ENCODE measurements around the gene RBM5. TPM values are rescaled to one million over a fixed set of nuclear protein-coding genes. Genes with fewer than 3 reads are reported as not detected.
A peak's percentile ranks its signal among the peaks of the same experiment; 100 is the strongest.

The RBM5 gene
- total RNA-seq, 1 donor from 2014 or later: 152 TPM

- peak in 1 of 2 donors; percentile 39 for DNase-seq (ENCODE audit: low read depth in 2 of 2)
These were observed 49.8 kb downstream of the RBM5 start for GRCh38 chr3:50138266-50139200.

- no peak for DNase-seq (ENCODE audit: low read depth in 2 of 2)
These were observed 50.6 kb downstream of the RBM5 start for GRCh38 chr3:50139308-50139707.

GRCh38 chr3:50139718-50140423 is 51.2 kb downstream of the RBM5 start:
- no peak for DNase-seq (ENCODE audit: low read depth in 2 of 2)

- no peak for DNase-seq (ENCODE audit: low read depth in 2 of 2)
These were observed 52.3 kb downstream of the RBM5 start for GRCh38 chr3:50140990-50141389.

GRCh38 chr3:50146316-50146901 is 57.7 kb downstream of the RBM5 start:
- DNase-seq (ENCODE audit: low read depth in 2 of 2): no peak

GRCh38 chr3:50147016-50147415 is 58.3 kb downstream of the RBM5 start:
- no peak for DNase-seq (ENCODE audit: low read depth in 2 of 2)

- DNase-seq (ENCODE audit: low read depth in 2 of 2): no peak
These were observed 58.7 kb downstream of the RBM5 start for GRCh38 chr3:50147447-50147846.

GRCh38 chr3:50147861-50148260 is 59.1 kb downstream of the RBM5 start:
- DNase-seq (ENCODE audit: low read depth in 2 of 2): no peak

GRCh38 chr3:50150404-50150750 is 61.7 kb downstream of the RBM5 start:
- DNase-seq (ENCODE audit: low read depth in 2 of 2): no peak

GRCh38 chr3:50150863-50151686 is 62.4 kb downstream of the RBM5 start:
- no peak for DNase-seq (ENCODE audit: low read depth in 2 of 2)

GRCh38 chr3:50151728-50152127 is 63.0 kb downstream of the RBM5 start:
- DNase-seq (ENCODE audit: low read depth in 2 of 2): no peak

- DNase-seq (ENCODE audit: low read depth in 2 of 2): no peak
These were observed 65.2 kb downstream of the RBM5 start for GRCh38 chr3:50153782-50154475.

GRCh38 chr3:50154476-50154839 is 65.7 kb downstream of the RBM5 start:
- peak; percentile 42 to 55 for DNase-seq (ENCODE audit: low read depth in 2 of 2)

GRCh38 chr3:50154840-50155490 is 66.2 kb downstream of the RBM5 start, which contains the start of gene SEMA3F:
Gene SEMA3F (plus strand): TSS chr3:50155324. CDS start chr3:50159623, 4,299 bp downstream.
- peak; percentile 80 to 81 for DNase-seq (ENCODE audit: low read depth in 2 of 2)

GRCh38 chr3:50155491-50155878 is 66.8 kb downstream of the RBM5 start:
- no peak for DNase-seq (ENCODE audit: low read depth in 2 of 2)

- peak in 1 of 2 donors; percentile 37 for DNase-seq (ENCODE audit: low read depth in 2 of 2)
These were observed 67.2 kb downstream of the RBM5 start for GRCh38 chr3:50155891-50156290.

- peak in 1 of 2 donors; percentile 43 for DNase-seq (ENCODE audit: low read depth in 2 of 2)
These were observed 68.1 kb downstream of the RBM5 start for GRCh38 chr3:50156549-50157493.

GRCh38 chr3:50157827-50158529 is 69.3 kb downstream of the RBM5 start:
- peak in 1 of 2 donors; percentile 66 for DNase-seq (ENCODE audit: low read depth in 2 of 2)
